ENCODE data around the gene RBKS. TPM values are rescaled to one million over a fixed set of nuclear protein-coding genes. Genes with fewer than 3 reads are reported as not detected.
A peak's percentile ranks its signal among the peaks of the same experiment; 100 is the strongest.

The RBKS gene
- total RNA-seq, 1 experiment from 2014 or later, result 0.54 TPM

GRCh38 chr2:27830656-27831055 lies 59.5 kb downstream of the RBKS start:
- no peak for DNase-seq (ENCODE audit: low spot score)
- Histone ChIP-seq H3K4me1 (ENCODE audit: insufficient read depth, low read length, poor library complexity, severe bottlenecking) (no peaks in the 10 kb centered on the region), H3K36me3 (ENCODE audit: insufficient read depth, low read length, poor library complexity, severe bottlenecking) (no peaks in the 10 kb centered on the region), H3K27me3 (replicated peaks; ENCODE audit: insufficient read depth, low read depth, low read length, poor library complexity) (no peaks in the 10 kb centered on the region), H3K4me3 (ENCODE audit: low read depth, low read length, poor library complexity, severe bottlenecking) (no peak overlapping the region), H3K9me3 (ENCODE audit: low read depth, low read length, poor library complexity, severe bottlenecking) (no peaks in the 10 kb centered on the region), H3K27ac (ENCODE audit: low read depth, low read length, poor library complexity, severe bottlenecking) (no peak overlapping the region)
- TF ChIP-seq EZH2 (IDR thresholded peaks at IDR 0.05; ENCODE audit: borderline replicate concordance, low read depth, low read length, poor library complexity, severe bottlenecking), result no peak
- TF ChIP-seq CTCF (conservative IDR thresholded peaks at IDR 0.05; ENCODE audit: low read depth, low read length), result no peak
- BruUV-seq (replicated peaks), result no TSS peak
- intact Hi-C loops (cut with micrococcal nuclease; ENCODE audit: unreplicated experiment), result no loop called here
- ChIA-PET CTCF (no interaction called here), POLR2A (ENCODE audit: low non-redundant PET) (no interaction called here)

GRCh38 chr2:27829791-27830190 lies 60.4 kb downstream of the RBKS start:
- CTCF ChIA-PET, result no interaction called here
- H3K9me3 ChIP-seq (ENCODE audit: low read depth, low read length, poor library complexity, severe bottlenecking), result no peaks in the 10 kb centered on the region
- H3K4me3 ChIP-seq (ENCODE audit: low read depth, low read length, poor library complexity, severe bottlenecking), result no peak overlapping the region
- TF ChIP-seq CTCF (conservative IDR thresholded peaks at IDR 0.05; ENCODE audit: low read depth, low read length) (no peak), EZH2 (IDR thresholded peaks at IDR 0.05; ENCODE audit: borderline replicate concordance, low read depth, low read length, poor library complexity, severe bottlenecking) (no peak)
- H3K27me3 ChIP-seq (replicated peaks; ENCODE audit: insufficient read depth, low read depth, low read length, poor library complexity), result no peaks in the 10 kb centered on the region
- no peaks in the 10 kb centered on the region for H3K36me3 ChIP-seq (ENCODE audit: insufficient read depth, low read length, poor library complexity, severe bottlenecking)
- BruUV-seq (replicated peaks), result no TSS peak
- H3K27ac ChIP-seq (ENCODE audit: low read depth, low read length, poor library complexity, severe bottlenecking), result no peak overlapping the region
- POLR2A ChIA-PET (ENCODE audit: low non-redundant PET), result no interaction called here
- intact Hi-C loops (cut with micrococcal nuclease; ENCODE audit: unreplicated experiment), result no loop called here
- H3K4me1 ChIP-seq (ENCODE audit: insufficient read depth, low read length, poor library complexity, severe bottlenecking), result no peaks in the 10 kb centered on the region
- DNase-seq (ENCODE audit: low spot score), result peak; percentile 46

- Histone ChIP-seq H3K36me3 (ENCODE audit: insufficient read depth, low read length, poor library complexity, severe bottlenecking) (no peaks in the 10 kb centered on the region), H3K4me1 (ENCODE audit: insufficient read depth, low read length, poor library complexity, severe bottlenecking) (no peaks in the 10 kb centered on the region), H3K27ac (ENCODE audit: low read depth, low read length, poor library complexity, severe bottlenecking) (no peak overlapping the region), H3K27me3 (replicated peaks; ENCODE audit: insufficient read depth, low read depth, low read length, poor library complexity) (no peaks in the 10 kb centered on the region), H3K4me3 (ENCODE audit: low read depth, low read length, poor library complexity, severe bottlenecking) (no peak overlapping the region), H3K9me3 (ENCODE audit: low read depth, low read length, poor library complexity, severe bottlenecking) (peaks cover 6% of the 10 kb centered on the region)
- ChIA-PET POLR2A (ENCODE audit: low non-redundant PET) (no interaction called here), CTCF (no interaction called here)
- no TSS peak for BruUV-seq (replicated peaks)
- no peak for DNase-seq (ENCODE audit: low spot score)
- no peak for TF ChIP-seq CTCF (conservative IDR thresholded peaks at IDR 0.05; ENCODE audit: low read depth, low read length)
- no peak for TF ChIP-seq EZH2 (IDR thresholded peaks at IDR 0.05; ENCODE audit: borderline replicate concordance, low read depth, low read length, poor library complexity, severe bottlenecking)
- intact Hi-C loops (cut with micrococcal nuclease; ENCODE audit: unreplicated experiment), result no loop called here
Observed at GRCh38 chr2:27828305-27828704, 61.9 kb downstream of the RBKS start.

Data from A673 (cell line).